RWPE1 (cell line): ENCODE results near the gene NCAPD2.
"Not testable (repeated sequence)": the region's sequence is repeated elsewhere in the genome, so short reads cannot be mapped to it uniquely, and the experiment has no call there.

Source experiments
- CTCF ChIA-PET: fragments of 350-600 bp; sonication (Branson Sonifier 250); formaldehyde crosslinking; extraction: SDS; loops from one replicate; lab custom pipeline; 2021; lab: Yijun Ruan, JAX
- POLR2A ChIA-PET: fragments of 400-600 bp; formaldehyde crosslinking; extraction: SDS; loops from one replicate; lab custom pipeline; 2020; ENCODE audit warnings: antibody characterized with exemption; ENCODE audit not compliant: low non-redundant PET; lab: Yijun Ruan, JAX
- DNase-seq: peaks from one replicate; pipeline ENCODE4 v3.0.0; 2012; ENCODE audit warnings: low spot score
- H3K27ac ChIP-seq: fragments of 450-650 bp; 2 replicates; pipeline ENCODE4 v1.5.1; 2017
- CTCF ChIP-seq: fragments of 450-650 bp; conservative IDR thresholded peaks from 2 replicates; pipeline ENCODE4 v1.5.1; 2017; ENCODE audit warnings: low read depth, mild to moderate bottlenecking

The NCAPD2 gene

GRCh38 chr12:6464531-6464930 lies 29.4 kb upstream of the NCAPD2 start:
- H3K27ac ChIP-seq: no peak overlapping the region
- POLR2A ChIA-PET: no interaction called here

GRCh38 chr12:6465467-6466183 lies 28.3 kb upstream of the NCAPD2 start:
- peak; percentile 68 for DNase-seq
- no peak overlapping the region for H3K27ac ChIP-seq
- ChIA-PET POLR2A (interaction anchor here (0.5 to 0.7 kb wide), 2 partner anchors 126 to 269 kb away, joined by 3 read pairs; no protein-coding TSS in a partner anchor), CTCF (interaction anchor here (0.6 to 2.2 kb wide), 19 partner anchors 12 to 383 kb away, joined by 3 to 29 read pairs (median 3); partner anchors contain the start of genes CD9 and TAPBPL)
- peak; percentile 64 for TF ChIP-seq CTCF

More at GRCh38 chr12:6464531-6464930, 29.4 kb upstream of the NCAPD2 start:
- CTCF ChIA-PET: interaction anchor here (0.9 to 2.2 kb wide), 4 partner anchors 13 to 47 kb away, joined by 3 to 29 read pairs (median 6); partner anchors contain the start of gene TAPBPL
- DNase-seq: no peak
- TF ChIP-seq CTCF: no peak

- POLR2A ChIA-PET: interaction anchor here (0.5 to 0.7 kb wide), 2 partner anchors 127 to 270 kb away, joined by 3 read pairs; no protein-coding TSS in a partner anchor
- CTCF ChIA-PET: interaction anchor here (0.6 to 2.2 kb wide), 12 partner anchors 13 to 382 kb away, joined by 3 to 29 read pairs (median 3); no protein-coding TSS in a partner anchor
Observed at GRCh38 chr12:6466184-6466573, 27.7 kb upstream of the NCAPD2 start.

GRCh38 chr12:6466751-6467150 lies 27.2 kb upstream of the NCAPD2 start:
- H3K27ac ChIP-seq, DNase-seq, POLR2A ChIA-PET: not testable (repeated sequence)
- CTCF ChIA-PET: interaction anchor here (1.1 to 2.2 kb wide), 4 partner anchors 13 to 42 kb away, joined by 3 to 29 read pairs (median 3); no protein-coding TSS in a partner anchor

More at GRCh38 chr12:6466184-6466573, 27.7 kb upstream of the NCAPD2 start:
- H3K27ac ChIP-seq: no peak overlapping the region
- no peak for TF ChIP-seq CTCF
- no peak for DNase-seq

- CTCF ChIA-PET, DNase-seq, POLR2A ChIA-PET, H3K27ac ChIP-seq: not testable (repeated sequence)
Observed at GRCh38 chr12:6467571-6468282, 26.2 kb upstream of the NCAPD2 start.

- DNase-seq: no peak
- POLR2A ChIA-PET: no interaction called here
- CTCF ChIA-PET: no interaction called here
- H3K27ac ChIP-seq: no peak overlapping the region
- no peak for TF ChIP-seq CTCF
Observed at GRCh38 chr12:6468283-6468575, 25.7 kb upstream of the NCAPD2 start.

GRCh38 chr12:6469092-6469491 lies 24.8 kb upstream of the NCAPD2 start:
- H3K27ac ChIP-seq: no peak overlapping the region
- CTCF ChIA-PET: interaction anchor here (0.6 kb wide), 1 partner anchor 46 kb away, joined by 4 read pairs; no protein-coding TSS in a partner anchor

More at GRCh38 chr12:6469092-6469491, 24.8 kb upstream of the NCAPD2 start:
- no peak for DNase-seq
- TF ChIP-seq CTCF: no peak
- POLR2A ChIA-PET: no interaction called here
